ENCODE data around the gene FTCDNL1. TPM values are rescaled to one million over a fixed set of nuclear protein-coding genes. Genes with fewer than 3 reads are reported as not detected.

The FTCDNL1 gene
- total RNA-seq, 4 donors from 2014 or later = 1.9 to 4.5 (median 3.0) TPM

- ATAC-seq (ENCODE audit: low FRiP score) = peak; percentile 25
- no peak for TF ChIP-seq CTCF (IDR thresholded peaks at IDR 0.05)
- no peak for DNase-seq (ENCODE audit: low spot score)
Measured at GRCh38 chr2:199738727-199739412, 112.1 kb downstream of the FTCDNL1 start.

GRCh38 chr2:199734651-199735050 lies 116.3 kb downstream of the FTCDNL1 start:
- no peak for ATAC-seq (ENCODE audit: low FRiP score)
- TF ChIP-seq CTCF (IDR thresholded peaks at IDR 0.05) = no peak
- DNase-seq (ENCODE audit: low spot score) = no peak

GRCh38 chr2:199734011-199734410 lies 117.0 kb downstream of the FTCDNL1 start:
- no peak for TF ChIP-seq CTCF (IDR thresholded peaks at IDR 0.05)
- ATAC-seq (ENCODE audit: low FRiP score) = no peak
- DNase-seq (ENCODE audit: low spot score) = no peak

DNA sequence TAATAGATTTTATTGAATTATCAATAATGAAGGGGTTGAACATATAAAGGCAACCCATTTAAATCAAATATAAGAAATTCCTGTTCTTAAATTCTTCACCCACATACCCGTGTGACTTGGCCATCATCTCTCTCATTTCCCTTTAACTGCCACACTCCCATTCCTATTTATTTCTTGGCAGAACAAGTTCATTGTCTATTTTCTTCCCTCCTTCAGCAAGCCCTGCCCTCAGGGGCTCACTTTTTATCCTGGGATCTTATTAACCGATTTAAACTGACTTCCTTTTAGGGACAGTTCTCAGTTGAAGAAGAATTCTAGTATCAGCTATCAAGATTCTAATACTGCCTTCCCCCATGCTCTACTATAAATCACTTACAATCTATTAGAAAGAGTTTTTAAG lies 123.2 kb downstream of the FTCDNL1 start:
- DNase-seq (ENCODE audit: low spot score) (no peak), ATAC-seq (ENCODE audit: low FRiP score) (no peak)
- TF ChIP-seq CTCF (IDR thresholded peaks at IDR 0.05) = no peak

DNA sequence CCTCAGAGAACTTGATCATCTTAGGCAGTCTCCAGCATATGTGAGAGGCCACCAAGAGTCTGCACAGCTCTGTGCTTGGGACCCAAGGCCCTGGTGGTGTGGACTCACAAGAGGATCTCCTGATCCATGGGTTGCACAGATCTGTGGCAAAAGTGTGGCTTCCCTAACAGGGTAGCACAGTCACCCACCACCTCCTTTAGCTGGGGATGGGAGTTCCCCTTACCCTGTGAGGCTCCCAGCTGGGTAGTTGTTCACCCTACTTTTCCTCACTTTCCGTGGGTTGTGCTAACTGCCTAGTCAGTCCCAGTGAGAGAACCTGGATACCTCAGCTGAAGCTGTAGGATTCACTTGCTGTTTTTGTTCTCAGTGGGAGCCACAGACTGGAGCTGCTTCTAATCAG lies 123.7 kb downstream of the FTCDNL1 start:
- DNase-seq (ENCODE audit: low spot score) (no peak), ATAC-seq (ENCODE audit: low FRiP score) (no peak)
- no peak for TF ChIP-seq CTCF (IDR thresholded peaks at IDR 0.05)

GRCh38 chr2:199718074-199718473 lies 132.9 kb downstream of the FTCDNL1 start:
- TF ChIP-seq CTCF (IDR thresholded peaks at IDR 0.05) = no peak
- ATAC-seq (ENCODE audit: low FRiP score) (no peak), DNase-seq (ENCODE audit: low spot score) (no peak)

- ATAC-seq (ENCODE audit: low FRiP score) = no peak
- DNase-seq (ENCODE audit: low spot score) = no peak
- no peak for TF ChIP-seq CTCF (IDR thresholded peaks at IDR 0.05)
Measured at GRCh38 chr2:199717587-199717907, 133.4 kb downstream of the FTCDNL1 start.

Measured in omental fat pad (tissue), 4 donors.